Body of pancreas (tissue), 4 donors: ENCODE measurements around the gene CENPW.

Source experiments
- CTCF ChIP-seq, 7 experiments: fragments of 450-650 bp in 4 of 7; fragments of 200-600 bp in 3 of 7; sonication (generic) in 3 of 7; IDR thresholded peaks; one replicate each; pipeline ENCODE4 v1.5.1; 2016 to 2019; ENCODE audit warnings: antibody characterized with exemption in 7 of 7
- POLR2A ChIP-seq, 3 donors: fragments of 450-650 bp; IDR thresholded peaks; one replicate each; pipeline ENCODE4 v1.6.1; 2016; ENCODE audit warnings: antibody characterized with exemption in 3 of 3, mild to moderate bottlenecking in 2 of 3

- no peak for TF ChIP-seq POLR2A (IDR thresholded peaks at IDR 0.05)
- TF ChIP-seq CTCF (IDR thresholded peaks at IDR 0.05), result no peak
Measured at GRCh38 chr6:126352514-126352913, 12.6 kb downstream of the CENPW start.
